GM18505 (cell line): Measurements from ENCODE around the gene SNRPD3.
"Not testable (repeated sequence)": the region's sequence is repeated elsewhere in the genome, so short reads cannot be mapped to it uniquely, and the experiment has no call there.

ENCODE experiments used
- ATAC-seq: cut with Tn5 transposase; IDR thresholded peaks from one replicate; pipeline ENCODE4 v1.9.1; 2021; ENCODE audit not compliant: unreplicated experiment
- POLR2A ChIP-seq: IDR thresholded peaks from 4 replicates; pipeline ENCODE4 v1.6.1; 2011; ENCODE audit warnings: borderline replicate concordance; ENCODE audit not compliant: insufficient read depth, insufficient read length; ENCODE audit errors: extremely low read depth

Gene SNRPD3

GRCh38 chr22:24543185-24543601, 12.6 kb upstream of the SNRPD3 start:
- ATAC-seq, result no peak
- no peak for TF ChIP-seq POLR2A

- no peak for TF ChIP-seq POLR2A
- no peak for ATAC-seq
Measured at GRCh38 chr22:24543679-24544243, 12.0 kb upstream of the SNRPD3 start.

GRCh38 chr22:24548812-24549211, 7.0 kb upstream of the SNRPD3 start:
- no peak for ATAC-seq
- TF ChIP-seq POLR2A, result no peak

- ATAC-seq, result no peak
- TF ChIP-seq POLR2A, result no peak
Measured at GRCh38 chr22:24550028-24550901, 5.5 kb upstream of the SNRPD3 start.

GRCh38 chr22:24550902-24551435, 4.8 kb upstream of the SNRPD3 start:
- TF ChIP-seq POLR2A, result no peak
- ATAC-seq, result no peak

- not testable (repeated sequence) for ATAC-seq
Measured at GRCh38 chr22:24552503-24553286, 3.1 kb upstream of the SNRPD3 start.

- TF ChIP-seq POLR2A, result no peak
- ATAC-seq, result no peak
Measured at GRCh38 chr22:24553597-24554312, 2.0 kb upstream of the SNRPD3 start.

- ATAC-seq, result peak; percentile 17
- TF ChIP-seq POLR2A, result no peak
Measured at GRCh38 chr22:24554313-24555164, 1.3 kb upstream of the SNRPD3 start, which contains the start of gene GUCD1. Gene GUCD1, minus strand, starts transcription at chr22:24555138. Its CDS starts 147 bp downstream, at chr22:24554991.

- no peak for ATAC-seq
- no peak for TF ChIP-seq POLR2A
Measured at GRCh38 chr22:24559471-24559870, 3.7 kb downstream of the SNRPD3 start.

GRCh38 chr22:24563246-24563645, 7.4 kb downstream of the SNRPD3 start:
- no peak for ATAC-seq
- TF ChIP-seq POLR2A, result no peak

GRCh38 chr22:24564376-24565058, 8.7 kb downstream of the SNRPD3 start:
- no peak for ATAC-seq

More at GRCh38 chr22:24564376-24565058, 8.7 kb downstream of the SNRPD3 start:
- TF ChIP-seq POLR2A, result no peak
